Mesenchymal stem cell (in vitro differentiated cells and primary cell): ENCODE results near the gene PTPRH.

Experiments used
- DNase-seq: peaks from one replicate; pipeline ENCODE4 v3.0.0-alpha.2; 2013
- H2AFZ ChIP-seq: one replicate; pipeline ENCODE4 v1.6.1; 2013; ENCODE audit warnings: low read depth, mild to moderate bottlenecking, control low read depth, inconsistent platforms, low read length, moderate library complexity
- H2AK5ac ChIP-seq: 2 replicates; pipeline ENCODE4 v1.6.1; 2013; ENCODE audit warnings: low read length, moderate library complexity, mild to moderate bottlenecking, inconsistent platforms; ENCODE audit not compliant: severe bottlenecking
- H2BK120ac ChIP-seq: one replicate; pipeline ENCODE4 v1.6.1; 2013; ENCODE audit warnings: low read depth, mild to moderate bottlenecking, inconsistent platforms, low read length, moderate library complexity
- H2BK12ac ChIP-seq, 2 experiments: one replicate each; pipeline ENCODE4 v1.6.1; 2013; ENCODE audit warnings: inconsistent platforms in 2 of 2, low read length in 2 of 2, mild to moderate bottlenecking in 2 of 2, moderate library complexity in 2 of 2, control low read depth in 1 of 2
- H2BK15ac ChIP-seq: one replicate; pipeline ENCODE4 v1.6.1; 2013; ENCODE audit warnings: mild to moderate bottlenecking, low read depth, inconsistent platforms; ENCODE audit not compliant: poor library complexity, severe bottlenecking
- H2BK5ac ChIP-seq: 2 replicates; pipeline ENCODE4 v1.6.1; 2013; ENCODE audit warnings: low read depth, mild to moderate bottlenecking, low read length, control low read depth, inconsistent platforms; ENCODE audit not compliant: poor library complexity, severe bottlenecking
- H3K14ac ChIP-seq, 2 experiments: one replicate each; pipeline ENCODE4 v1.6.1; 2013; ENCODE audit warnings: inconsistent platforms in 2 of 2, low read length in 2 of 2, control low read depth in 1 of 2, mild to moderate bottlenecking in 1 of 2, moderate library complexity in 1 of 2
- H3K18ac ChIP-seq, 2 experiments: one replicate each; pipeline ENCODE4 v1.6.1; 2013; ENCODE audit warnings: inconsistent platforms in 2 of 2, low read length in 2 of 2, control low read depth in 1 of 2, low read depth in 1 of 2, mild to moderate bottlenecking in 1 of 2
- H3K23ac ChIP-seq, 2 experiments: one replicate each; pipeline ENCODE4 v1.6.1; 2013; ENCODE audit warnings: inconsistent platforms in 2 of 2, low read length in 2 of 2, mild to moderate bottlenecking in 2 of 2, moderate library complexity in 2 of 2, control low read depth in 1 of 2
- H3K27ac ChIP-seq: 2 replicates; pipeline ENCODE4 v1.5.1; 2013; ENCODE audit warnings: mild to moderate bottlenecking, moderate library complexity, low read length, control low read depth, inconsistent platforms; ENCODE audit not compliant: poor library complexity, severe bottlenecking
- H3K27me3 ChIP-seq, 2 experiments: 2 replicates each; pipeline versions ENCODE4 v1.6.1 to v1.7.0; 2013; ENCODE audit warnings: low read length in 2 of 2, mild to moderate bottlenecking in 2 of 2, moderate library complexity in 2 of 2, control low read depth in 1 of 2, inconsistent platforms in 1 of 2; ENCODE audit not compliant: control insufficient read depth in 1 of 2, insufficient read depth in 1 of 2
- H3K36me3 ChIP-seq, 2 experiments: 2 replicates each; pipeline versions ENCODE4 v1.6.1 to v1.7.0; 2013; ENCODE audit warnings: low read length in 2 of 2, control low read depth in 1 of 2, inconsistent platforms in 1 of 2, low read depth in 1 of 2, mild to moderate bottlenecking in 1 of 2; ENCODE audit not compliant: insufficient read depth in 2 of 2, control insufficient read depth in 1 of 2
- H3K4ac ChIP-seq, 2 experiments: one replicate each; pipeline ENCODE4 v1.6.1; 2013; ENCODE audit warnings: inconsistent platforms in 2 of 2, low read length in 2 of 2, mild to moderate bottlenecking in 2 of 2, moderate library complexity in 2 of 2, control low read depth in 1 of 2, low read depth in 1 of 2
- H3K4me1 ChIP-seq: 2 replicates; pipeline ENCODE4 v1.6.1; 2013; ENCODE audit warnings: low read depth, low read length, control low read depth; ENCODE audit not compliant: control insufficient read depth, insufficient read depth
- H3K4me2 ChIP-seq: 2 replicates; pipeline ENCODE4 v1.6.1; 2013; ENCODE audit warnings: low read length, mild to moderate bottlenecking, inconsistent platforms; ENCODE audit not compliant: poor library complexity, severe bottlenecking
- H3K4me3 ChIP-seq, 2 experiments: 2 replicates each; pipeline versions ENCODE4 v1.5.1 to v1.7.0; 2013; ENCODE audit warnings: low read length in 2 of 2, mild to moderate bottlenecking in 2 of 2, control low read depth in 1 of 2, low read depth in 1 of 2; ENCODE audit not compliant: insufficient read depth in 1 of 2
- H3K79me1 ChIP-seq: replicated peaks from 2 replicates; pipeline ENCODE4 v1.6.1; 2013; ENCODE audit warnings: mild to moderate bottlenecking, control low read depth, low read length, inconsistent platforms; ENCODE audit not compliant: poor library complexity, severe bottlenecking
- H3K9ac ChIP-seq: 2 replicates; pipeline ENCODE4 v1.7.0; 2013; ENCODE audit warnings: mild to moderate bottlenecking, low read length, moderate library complexity
- H3K9me3 ChIP-seq: 2 replicates; pipeline ENCODE4 v1.7.0; 2013; ENCODE audit warnings: mild to moderate bottlenecking, low read length; ENCODE audit not compliant: control insufficient read depth
- H4K8ac ChIP-seq: one replicate; pipeline ENCODE4 v1.6.1; 2013; ENCODE audit warnings: inconsistent platforms, mild to moderate bottlenecking, low read length, moderate library complexity
- H4K91ac ChIP-seq: one replicate; pipeline ENCODE4 v1.6.1; 2013; ENCODE audit warnings: mild to moderate bottlenecking, low read length, inconsistent platforms
- WGBS: methylation state at CpG from one replicate; pipeline ENCODE4 v1.1.7; 2013; ENCODE audit warnings: mixed read lengths; 5-methylcytosine and 5-hydroxymethylcytosine counted together

The PTPRH gene

GRCh38 chr19:55136399-55137102 is 72.8 kb downstream of the PTPRH start:
- Histone ChIP-seq H2BK5ac (no peak overlapping the region), H3K27me3 (peaks cover 23 to 58% of the 10 kb centered on the region in 2 experiments), H3K4me3 (no peak overlapping the region), H3K9ac (no peak overlapping the region), H2BK12ac (no peak overlapping the region), H3K36me3 (no peaks in the 10 kb centered on the region), H3K9me3 (no peaks in the 10 kb centered on the region), H2BK15ac (no peak overlapping the region), H3K18ac (no peak overlapping the region), H3K14ac (no peak overlapping the region), H4K91ac (no peak overlapping the region), H3K27ac (no peak overlapping the region), H3K23ac (no peak overlapping the region), H3K4me2 (no peak overlapping the region), H2BK120ac (no peak overlapping the region), H3K4ac (no peak overlapping the region), H2AK5ac (no peak overlapping the region), H3K79me1 (no peaks in the 10 kb centered on the region), H4K8ac (no peak overlapping the region), H2AFZ (no peak overlapping the region), H3K4me1 (peaks cover 2% of the 10 kb centered on the region)
- 91% methylated on average over 17 of the region's 17 CpGs for WGBS
- no peak for DNase-seq

GRCh38 chr19:55134736-55135135 is 74.6 kb downstream of the PTPRH start:
- no peak overlapping the region for H2BK12ac ChIP-seq
- no peak overlapping the region for H2AFZ ChIP-seq
- H3K9me3 ChIP-seq, result no peaks in the 10 kb centered on the region
- no peaks in the 10 kb centered on the region for H3K79me1 ChIP-seq
- no peak overlapping the region for H4K91ac ChIP-seq
- H3K18ac ChIP-seq, result no peak overlapping the region
- H4K8ac ChIP-seq, result no peak overlapping the region
- no peak overlapping the region for H3K23ac ChIP-seq
- no peak overlapping the region for H2BK5ac ChIP-seq
- H3K4ac ChIP-seq, result no peak overlapping the region
- H3K4me2 ChIP-seq, result no peak overlapping the region
- H3K36me3 ChIP-seq, result no peaks in the 10 kb centered on the region
- no peak for DNase-seq
- H3K27me3 ChIP-seq, result peaks cover 28 to 68% of the 10 kb centered on the region in 2 experiments
- H2BK120ac ChIP-seq, result no peak overlapping the region
- no peak overlapping the region for H3K9ac ChIP-seq
- no peak overlapping the region for H3K27ac ChIP-seq
- no CpG with 5 or more reads among the region's 3 CpGs for WGBS
- H3K14ac ChIP-seq, result no peak overlapping the region
- H2AK5ac ChIP-seq, result no peak overlapping the region
- H3K4me1 ChIP-seq, result no peaks in the 10 kb centered on the region
- no peak overlapping the region for H3K4me3 ChIP-seq
- no peak overlapping the region for H2BK15ac ChIP-seq

- H3K4me1 ChIP-seq, result no peaks in the 10 kb centered on the region
- H3K79me1 ChIP-seq, result no peaks in the 10 kb centered on the region
- H3K4me3 ChIP-seq, result no peak overlapping the region
- WGBS, result 80% methylated on average over 25 of the region's 25 CpGs
- H3K23ac ChIP-seq, result peak overlapping the region in 1 of 2 experiments; percentile 83
- H3K36me3 ChIP-seq, result no peaks in the 10 kb centered on the region
- H2BK12ac ChIP-seq, result no peak overlapping the region
- H3K27me3 ChIP-seq, result peaks cover 28 to 69% of the 10 kb centered on the region in 2 experiments
- H3K9me3 ChIP-seq, result no peaks in the 10 kb centered on the region
- DNase-seq, result no peak
- no peak overlapping the region for H3K27ac ChIP-seq
- H3K4ac ChIP-seq, result no peak overlapping the region
- H3K4me2 ChIP-seq, result no peak overlapping the region
- no peak overlapping the region for H2BK15ac ChIP-seq
- no peak overlapping the region for H4K8ac ChIP-seq
- H2AK5ac ChIP-seq, result no peak overlapping the region
- H2BK5ac ChIP-seq, result no peak overlapping the region
- no peak overlapping the region for H3K14ac ChIP-seq
- no peak overlapping the region for H3K9ac ChIP-seq
- no peak overlapping the region for H2AFZ ChIP-seq
- H3K18ac ChIP-seq, result no peak overlapping the region
- H2BK120ac ChIP-seq, result no peak overlapping the region
- H4K91ac ChIP-seq, result no peak overlapping the region
These were observed 75.5 kb downstream of the PTPRH start for GRCh38 chr19:55133639-55134444.

- Histone ChIP-seq H3K9me3 (no peaks in the 10 kb centered on the region), H3K18ac (no peak overlapping the region), H3K4ac (no peak overlapping the region), H3K79me1 (no peaks in the 10 kb centered on the region), H4K91ac (no peak overlapping the region), H4K8ac (no peak overlapping the region), H2AK5ac (no peak overlapping the region), H2BK12ac (no peak overlapping the region), H2BK15ac (no peak overlapping the region), H3K9ac (no peak overlapping the region), H3K4me1 (no peaks in the 10 kb centered on the region), H3K27ac (no peak overlapping the region), H3K27me3 (peaks cover 28 to 60% of the 10 kb centered on the region in 2 experiments), H3K4me2 (peak overlapping the region; percentile 21), H3K36me3 (no peaks in the 10 kb centered on the region), H3K23ac (no peak overlapping the region), H2AFZ (no peak overlapping the region), H3K4me3 (no peak overlapping the region), H2BK120ac (no peak overlapping the region), H2BK5ac (no peak overlapping the region), H3K14ac (no peak overlapping the region)
- 84% methylated on average over 10 of the region's 14 CpGs for WGBS
- DNase-seq, result no peak
These were observed 76.7 kb downstream of the PTPRH start for GRCh38 chr19:55132453-55133129.
